NCI-H345 treated with DMSO at 0.1 percent for 48 hours (cell line): ENCODE data around the gene SMOC2.

Experiments
- DNase-seq: peaks from one replicate; lab custom pipeline; 2025; ENCODE audit not compliant: unreplicated experiment; lab: John Stamatoyannopoulos, UW

Gene SMOC2

DNA sequence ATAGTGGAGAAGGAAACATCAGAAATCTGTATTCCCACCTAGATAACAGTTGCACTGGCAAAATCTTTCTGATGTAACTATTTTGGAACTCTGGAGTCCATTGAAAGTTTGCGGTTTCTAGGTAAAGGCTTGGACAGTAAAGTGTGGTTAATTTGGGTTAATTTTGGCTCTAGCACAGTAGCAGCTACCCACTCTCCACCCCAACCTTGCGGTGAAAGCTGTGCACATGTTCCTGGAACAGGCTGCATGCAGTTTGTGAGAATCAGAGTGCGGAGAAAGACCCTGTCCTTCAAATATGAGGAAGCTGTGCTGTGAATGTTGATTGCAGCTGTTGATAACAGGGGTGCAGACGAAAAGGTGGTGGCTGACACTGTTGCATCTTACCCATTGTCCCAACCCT lies 38.4 kb downstream of the SMOC2 start:
- DNase-seq, result no peak

DNA sequence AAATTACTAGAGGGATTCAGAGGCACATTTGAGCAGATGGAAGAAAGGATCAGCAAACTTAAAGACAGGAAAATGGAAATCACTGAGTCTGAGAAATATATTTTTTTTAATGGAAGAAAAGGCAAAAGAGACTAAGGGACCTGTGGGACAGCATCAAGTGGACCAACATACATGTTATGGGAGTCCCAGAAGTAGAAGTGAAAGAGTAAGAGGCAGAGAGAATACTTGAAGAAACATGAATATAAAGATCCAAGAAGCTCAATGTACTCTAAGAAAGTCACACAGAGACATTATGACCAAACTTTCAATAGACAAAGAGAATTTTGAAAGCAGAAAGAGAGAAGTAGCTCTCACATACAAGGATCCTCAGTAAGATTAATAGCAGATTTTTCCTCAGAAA lies 39.5 kb downstream of the SMOC2 start:
- no peak for DNase-seq

DNA sequence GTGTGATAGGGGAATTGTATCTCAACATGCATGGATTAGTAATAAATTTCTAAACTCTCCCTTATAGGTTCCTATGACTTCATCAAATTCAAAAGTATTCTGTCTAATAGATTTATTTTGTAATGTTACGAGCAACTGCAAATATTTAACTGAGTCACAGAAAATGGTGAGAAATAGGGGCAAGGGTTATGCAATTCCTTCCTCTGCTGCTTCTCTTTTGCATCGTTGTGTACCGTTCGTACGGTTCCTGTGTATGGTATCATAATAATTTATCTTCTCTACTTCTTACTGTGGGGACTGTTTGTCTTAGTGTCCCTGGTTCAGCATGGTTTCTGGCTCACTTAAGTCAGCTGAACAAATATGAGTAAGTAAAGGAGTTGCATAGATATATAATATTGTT lies 44.8 kb downstream of the SMOC2 start:
- DNase-seq, result no peak

DNA sequence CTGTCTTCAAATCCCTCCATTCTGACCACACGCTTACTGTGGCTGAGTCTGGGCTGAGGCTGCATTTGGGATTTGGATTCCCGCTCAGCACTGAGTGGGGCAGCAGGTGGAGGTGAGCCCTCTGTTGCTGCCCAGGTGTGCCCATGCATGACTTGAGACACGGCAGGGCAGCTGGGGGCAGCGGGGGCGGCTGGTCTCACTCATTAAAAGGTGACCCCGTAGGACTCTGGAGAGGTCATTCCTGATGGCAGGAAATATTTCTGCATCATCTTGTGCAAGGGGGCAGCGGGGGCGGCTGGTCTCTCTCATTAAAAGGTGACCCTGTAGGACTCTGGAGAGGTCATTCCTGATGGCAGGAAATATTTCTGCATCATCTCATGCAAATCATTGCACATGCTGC lies 49.8 kb downstream of the SMOC2 start:
- DNase-seq, result no peak

DNA sequence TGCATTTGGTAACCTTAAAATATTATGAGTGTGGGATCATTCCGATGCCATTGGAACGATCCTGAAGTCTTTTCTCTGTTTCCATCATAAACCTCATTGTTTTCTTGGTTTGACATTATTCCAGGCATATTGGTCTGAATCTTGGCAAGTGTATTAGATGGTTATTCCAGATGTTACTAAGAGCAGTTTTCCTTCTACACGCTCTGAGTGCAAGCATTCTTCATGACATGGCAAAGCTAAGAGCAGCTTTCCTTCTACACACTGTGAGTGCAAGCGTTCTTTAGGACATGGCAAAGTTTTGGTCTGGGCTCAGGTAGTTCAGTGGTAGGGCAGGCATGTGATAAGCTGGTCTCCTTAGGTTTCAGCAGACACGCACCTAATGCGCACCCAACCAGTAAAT lies 53.0 kb downstream of the SMOC2 start:
- DNase-seq, result no peak

DNA sequence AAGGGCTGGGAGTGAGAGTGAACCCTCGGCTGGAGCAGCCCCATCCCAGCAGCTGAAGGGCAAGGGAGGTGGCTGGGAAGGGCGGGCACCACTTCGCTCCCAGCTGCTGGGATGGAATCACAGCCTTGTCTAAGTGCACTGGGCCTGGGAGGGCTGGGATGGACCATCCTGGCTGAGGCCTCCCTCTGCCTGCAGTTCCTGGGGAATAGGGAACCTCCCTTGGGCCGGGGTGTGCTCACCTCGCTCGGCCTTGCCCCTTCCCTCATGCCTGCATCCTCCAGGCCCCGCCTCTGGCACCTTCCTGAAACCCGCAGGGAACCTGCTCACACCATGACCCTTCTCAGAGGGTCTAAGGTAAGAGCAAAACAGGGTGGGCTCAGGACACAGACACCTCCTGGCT lies 53.7 kb downstream of the SMOC2 start:
- no peak for DNase-seq

DNA sequence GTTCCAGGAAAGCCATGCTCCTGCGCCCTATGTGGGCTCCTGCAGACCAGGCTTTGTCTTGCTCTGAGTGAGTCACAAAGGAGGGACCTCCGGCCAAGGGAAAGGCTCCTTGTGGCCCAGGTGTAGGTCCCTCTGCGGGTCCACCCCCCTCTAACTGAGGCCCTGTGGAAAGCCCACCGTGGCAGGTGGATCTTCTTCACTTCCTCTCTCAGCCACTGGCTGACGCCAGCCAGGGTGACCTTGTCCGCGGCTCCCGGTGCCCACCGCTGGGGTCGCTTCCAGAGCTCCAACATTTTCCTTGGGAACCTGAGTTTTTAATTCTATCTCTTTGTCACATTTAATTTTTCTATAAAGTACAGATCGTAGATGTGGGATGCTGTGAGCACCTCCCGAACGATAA lies 54.1 kb downstream of the SMOC2 start:
- no peak for DNase-seq

DNA sequence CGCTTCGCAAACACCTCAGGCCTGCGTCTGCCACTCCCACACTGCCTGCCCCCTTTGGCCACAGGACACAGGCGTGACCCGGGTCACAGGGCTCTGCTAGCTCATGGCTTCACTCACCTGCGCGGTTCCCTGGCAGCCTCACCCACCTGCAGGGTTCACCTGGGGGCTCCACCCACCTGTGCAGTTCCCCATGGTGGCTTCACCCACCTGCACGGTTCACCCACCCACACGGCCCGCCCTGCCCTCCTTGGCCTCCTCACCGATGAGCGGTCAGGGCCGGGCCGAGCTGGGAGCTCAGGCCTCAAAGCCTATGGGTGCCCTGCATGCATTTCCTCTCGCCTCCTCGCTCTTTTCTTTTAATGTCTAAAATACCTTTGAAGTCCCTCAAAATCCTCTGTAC lies 54.7 kb downstream of the SMOC2 start:
- DNase-seq, result no peak

DNA sequence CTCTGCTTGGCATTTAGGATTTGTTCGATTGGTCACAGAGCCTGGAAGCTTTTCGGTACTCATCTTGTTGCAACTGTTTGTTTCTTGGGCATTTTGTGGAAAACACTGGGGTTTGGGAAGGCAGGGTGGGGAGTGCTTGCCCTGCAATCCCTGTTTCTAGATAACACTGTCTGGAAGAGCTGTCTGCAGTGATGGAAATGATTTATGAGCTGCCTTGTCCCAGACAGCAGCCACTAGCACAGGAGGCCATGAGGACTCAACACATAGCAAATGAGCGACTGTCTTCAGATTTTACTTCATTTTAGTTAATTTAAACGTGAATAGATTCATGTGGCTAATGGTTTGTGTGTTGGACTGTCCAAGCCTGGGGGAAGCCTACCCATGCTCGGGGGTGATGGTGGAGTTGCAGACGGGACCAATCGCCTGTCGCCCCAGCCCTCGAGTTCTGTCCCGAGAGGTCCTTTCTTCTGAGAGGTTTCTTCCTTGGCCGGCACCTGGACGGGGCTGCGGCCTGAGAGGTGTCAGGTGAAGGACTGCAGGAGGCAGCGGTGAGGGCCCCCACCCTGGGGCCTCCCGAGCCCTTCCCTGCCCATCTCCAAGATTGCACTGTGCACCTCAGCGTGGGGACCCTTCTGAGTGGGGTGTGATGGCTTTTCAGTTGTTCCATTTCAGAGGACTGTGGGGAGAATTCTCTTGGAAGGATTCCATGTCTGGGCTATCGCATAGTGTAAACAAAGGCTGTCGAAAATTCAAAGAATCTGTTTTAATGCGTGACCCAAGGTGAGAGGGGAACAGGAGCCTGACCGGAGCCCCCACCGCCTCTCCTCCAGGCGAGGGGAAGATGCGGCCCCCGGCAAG lies 55.4 kb downstream of the SMOC2 start:
- DNase-seq, result no peak

DNA sequence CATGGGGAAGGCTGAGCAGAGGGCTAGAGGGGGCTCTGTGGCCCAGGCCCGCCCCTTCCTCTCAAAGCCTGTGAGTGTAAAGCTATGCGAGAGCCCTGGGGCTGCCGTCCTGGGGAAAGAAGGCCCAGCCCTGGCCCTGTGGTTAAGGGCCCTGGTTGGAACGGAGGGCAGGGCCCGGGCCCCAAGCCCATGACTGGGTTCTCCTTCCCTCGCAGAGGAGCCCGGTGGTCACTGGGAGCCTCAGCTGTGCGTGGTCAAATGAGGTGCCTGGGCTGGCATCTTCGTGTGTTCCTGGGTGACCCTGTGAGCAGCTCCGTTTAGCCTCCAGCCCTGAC lies 56.0 kb downstream of the SMOC2 start:
- DNase-seq, result peak; percentile 98

DNA sequence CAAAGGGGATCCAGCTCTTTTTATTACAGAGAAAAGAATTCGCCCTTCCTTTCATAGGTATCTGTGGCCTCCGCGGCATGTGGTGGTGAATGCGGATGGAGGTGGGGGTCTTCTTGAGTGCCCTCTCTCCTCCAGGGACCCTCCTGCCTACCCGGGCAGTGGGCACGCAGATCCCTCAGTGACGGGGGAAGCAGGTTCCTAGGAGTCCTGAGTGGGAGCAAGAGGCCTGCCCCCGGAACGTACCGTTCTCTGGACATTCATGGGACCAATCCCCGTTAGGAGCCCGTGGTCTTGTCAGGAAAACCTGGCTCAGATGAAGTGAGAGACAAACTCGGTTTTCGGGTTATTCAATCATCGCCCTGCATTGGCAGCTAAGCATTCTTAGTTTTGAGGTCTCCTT lies 56.4 kb downstream of the SMOC2 start:
- no peak for DNase-seq

DNA sequence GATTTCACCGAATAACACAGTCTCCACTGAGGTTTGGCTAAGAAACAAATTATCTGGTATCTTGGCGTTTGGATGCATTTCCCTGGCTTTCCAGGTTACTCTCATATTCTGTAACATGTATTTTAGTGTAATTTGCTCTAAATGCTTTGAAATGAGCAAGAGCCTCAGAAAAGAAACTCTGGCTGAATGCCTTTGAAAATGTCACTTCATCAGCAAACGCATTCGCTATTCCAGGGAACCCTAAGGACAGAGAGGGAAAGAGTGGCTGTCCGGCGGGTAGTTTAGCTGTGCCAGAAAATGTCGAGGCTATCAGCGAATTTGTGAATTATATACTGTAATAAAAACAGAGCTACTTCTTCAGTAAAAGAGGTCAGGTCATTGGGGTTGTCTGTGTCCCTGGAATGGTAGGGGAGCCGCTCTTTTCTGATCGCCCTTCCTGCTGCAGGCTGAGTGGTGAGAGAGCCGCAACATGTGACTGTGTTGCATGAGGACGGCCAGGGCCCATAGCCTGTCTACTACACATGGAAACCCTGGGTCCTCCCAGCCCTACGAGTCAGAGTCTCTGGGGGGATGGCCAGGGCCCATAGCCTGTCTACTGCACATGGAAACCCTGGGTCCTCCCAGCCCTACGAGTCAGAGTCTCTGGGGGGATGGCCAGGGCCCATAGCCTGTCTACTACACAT lies 57.3 kb downstream of the SMOC2 start:
- DNase-seq, result no peak

DNA sequence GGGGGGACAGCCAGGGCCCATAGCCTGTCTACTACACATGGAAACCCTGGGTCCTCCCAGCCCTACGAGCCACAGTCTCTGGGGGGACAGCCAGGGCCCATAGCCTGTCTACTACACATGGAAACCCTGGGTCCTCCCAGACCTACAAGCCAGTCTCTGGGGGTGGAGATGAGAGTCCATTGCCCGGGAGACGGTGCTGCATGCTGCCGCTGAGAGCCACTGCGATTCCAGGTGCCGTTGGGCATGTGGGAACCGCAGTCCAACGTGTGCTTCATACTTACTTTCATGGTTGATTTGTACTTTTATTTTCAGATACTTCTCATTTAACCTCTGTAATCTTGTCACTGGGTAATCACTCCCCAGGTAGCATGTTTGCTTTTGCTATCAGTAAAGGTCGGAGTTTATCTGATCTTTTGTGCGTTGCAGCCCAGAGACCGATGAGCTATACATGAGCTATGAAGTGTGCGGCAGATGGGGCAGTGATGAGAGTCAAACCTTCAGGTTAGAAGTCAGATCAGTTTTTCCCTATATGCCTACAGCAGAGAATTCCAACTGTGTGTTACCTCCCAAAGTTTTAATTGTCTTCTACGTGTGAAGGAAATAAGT lies 58.2 kb downstream of the SMOC2 start:
- peak; percentile 83 for DNase-seq

DNA sequence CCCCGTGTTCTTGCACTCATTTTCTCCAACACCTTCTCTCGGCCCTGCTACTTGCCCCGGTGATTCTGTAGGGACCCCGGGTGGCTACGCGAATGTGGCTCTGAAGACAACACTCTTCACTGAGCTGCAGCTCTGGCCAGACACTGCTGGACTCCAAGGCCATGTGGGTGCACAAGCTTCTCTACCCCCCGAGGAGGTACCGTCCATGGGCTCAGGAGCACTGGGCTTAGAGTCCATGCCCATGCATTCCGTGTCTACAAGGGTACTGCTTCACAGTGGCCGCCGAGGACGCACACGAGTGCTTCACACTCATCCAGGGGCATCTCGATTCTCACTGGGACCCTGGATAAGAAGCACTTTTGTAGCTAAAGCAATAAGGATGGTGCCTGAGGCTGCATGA lies 59.5 kb downstream of the SMOC2 start:
- DNase-seq, result no peak

DNA sequence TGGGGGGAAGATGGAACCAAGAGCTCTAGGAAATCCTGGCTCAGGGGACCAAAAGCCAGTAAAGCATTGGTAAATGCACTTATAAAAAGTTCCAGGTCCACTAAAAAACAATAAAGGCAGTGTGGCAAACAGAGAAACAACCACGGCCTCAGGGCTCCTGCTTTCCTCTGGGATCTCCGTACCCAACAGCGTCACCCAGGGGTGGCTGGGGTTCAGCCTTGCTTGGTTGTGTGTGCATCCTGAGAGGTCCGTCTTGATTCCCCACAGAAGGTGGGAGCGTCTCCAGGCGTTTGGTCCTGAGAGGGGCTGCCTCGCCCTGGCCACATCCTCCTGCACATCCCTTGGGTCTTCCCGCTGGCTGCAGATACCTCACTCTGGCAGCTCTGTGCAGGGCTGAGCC lies 60.6 kb downstream of the SMOC2 start:
- no peak for DNase-seq

DNA sequence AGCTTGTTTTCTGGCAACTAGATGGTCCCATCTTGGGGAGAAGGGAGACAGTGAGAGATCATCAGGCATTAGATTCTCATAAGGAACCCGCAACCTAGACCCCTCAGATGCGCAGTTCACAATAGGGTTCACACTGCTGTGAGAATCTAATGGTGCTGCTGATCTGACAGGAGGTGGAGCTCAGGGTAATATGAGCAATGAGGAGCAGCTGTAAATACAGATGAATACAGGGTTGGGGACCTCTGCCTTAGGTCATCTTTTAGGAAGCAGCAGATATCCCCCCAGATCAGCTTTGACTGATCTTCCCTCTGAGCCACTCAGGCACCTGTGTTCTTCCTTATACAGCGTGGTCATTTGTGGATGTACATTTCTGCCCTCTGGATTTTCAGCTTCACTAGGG lies 63.4 kb downstream of the SMOC2 start:
- DNase-seq, result no peak

DNA sequence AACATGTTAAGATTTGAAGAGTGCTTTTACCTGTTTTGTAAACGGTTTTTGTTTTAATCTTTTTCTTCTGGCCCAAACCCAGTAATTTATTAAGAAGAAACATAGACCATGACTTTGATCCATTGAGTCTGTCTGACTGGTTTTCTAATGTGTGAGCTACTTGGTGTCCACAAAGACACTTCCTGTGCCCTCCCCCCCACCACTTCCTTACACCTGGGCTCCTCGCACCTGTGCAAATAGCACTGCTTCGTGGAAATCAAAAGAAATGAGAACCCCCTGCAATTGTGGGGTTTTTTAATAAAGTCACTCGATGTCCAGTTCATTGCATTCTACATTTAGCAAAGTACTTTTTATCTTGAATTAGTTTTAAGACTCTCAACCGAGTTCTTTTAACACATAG lies 65.5 kb downstream of the SMOC2 start:
- DNase-seq, result peak; percentile 39

DNA sequence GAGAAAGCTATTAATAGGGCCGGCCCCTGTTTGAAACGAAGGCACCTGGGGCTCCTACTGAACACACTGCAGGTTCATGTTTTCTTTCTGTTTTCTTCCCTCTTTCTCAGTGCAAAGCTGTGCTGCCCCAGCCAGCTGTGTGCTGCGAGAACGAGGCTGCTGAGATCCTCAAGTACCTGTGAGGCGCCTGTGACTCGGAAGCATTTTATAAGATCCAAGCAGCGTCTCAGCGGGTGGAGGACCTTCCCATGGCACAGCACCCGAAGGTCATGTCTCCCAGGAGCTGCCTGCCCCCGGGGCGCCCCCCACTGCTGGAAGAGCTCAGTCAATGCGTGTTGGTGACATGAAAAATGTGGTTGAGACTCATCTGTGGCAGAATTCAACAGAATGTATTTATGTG lies 66.3 kb downstream of the SMOC2 start:
- peak; percentile 50 for DNase-seq

DNA sequence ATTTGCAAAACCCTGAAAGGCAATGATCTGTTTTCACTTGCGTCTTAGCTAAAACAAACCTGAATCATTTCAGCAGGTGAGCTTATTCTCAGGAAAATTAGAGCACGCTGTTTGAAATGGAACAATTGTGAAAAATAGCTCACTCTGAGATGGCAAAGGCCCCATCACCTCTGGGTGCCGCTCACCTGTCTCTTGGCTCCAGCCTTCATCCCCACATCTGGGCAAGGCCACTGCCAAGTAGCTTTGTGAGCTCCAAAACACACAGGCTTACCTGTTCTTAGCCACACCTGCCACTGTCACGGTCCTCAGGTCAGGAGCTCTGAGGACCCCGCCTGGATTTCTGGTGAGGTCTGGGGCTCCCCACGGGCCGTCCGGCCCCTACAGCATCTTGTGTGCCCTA lies 66.7 kb downstream of the SMOC2 start:
- no peak for DNase-seq

DNA sequence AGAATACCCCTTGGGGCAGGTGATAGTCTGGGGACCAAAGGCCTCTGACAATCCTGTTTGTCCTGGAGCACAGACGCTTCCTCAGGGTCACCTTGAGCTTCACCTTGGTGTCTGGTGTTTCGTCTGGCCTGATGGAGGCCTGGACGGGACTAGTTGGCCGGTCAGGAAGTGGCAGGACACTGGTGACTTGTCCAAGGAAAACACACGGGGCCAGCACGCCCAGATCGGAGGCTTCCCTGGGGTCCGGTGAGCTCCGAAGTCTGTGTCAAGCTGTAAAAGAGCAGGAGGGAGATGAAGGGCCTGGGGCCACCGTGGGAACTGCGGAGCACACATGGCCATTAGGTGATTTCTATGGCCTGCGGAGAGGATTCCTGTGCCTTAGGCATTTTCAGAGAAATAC lies 67.9 kb downstream of the SMOC2 start:
- DNase-seq, result no peak

DNA sequence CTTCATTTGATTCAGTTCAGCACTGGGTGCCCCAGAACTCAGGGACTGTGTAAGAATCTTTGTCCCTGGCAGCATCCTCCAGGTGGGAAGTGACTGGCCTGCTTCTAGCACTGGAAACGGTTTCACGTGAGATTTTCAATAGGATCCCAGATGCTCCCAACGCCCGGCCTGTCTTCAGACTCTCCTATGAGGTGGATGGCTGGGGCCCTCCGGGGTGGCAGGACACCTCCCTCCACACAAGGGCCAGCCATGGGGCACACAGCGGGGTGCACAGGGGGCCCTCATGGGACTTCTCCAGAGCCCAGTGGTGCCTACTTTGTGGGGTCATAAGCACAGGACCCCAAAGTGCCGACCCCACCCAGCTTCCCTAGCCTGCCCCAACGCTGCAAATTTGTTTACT lies 72.8 kb downstream of the SMOC2 start:
- no peak for DNase-seq

DNA sequence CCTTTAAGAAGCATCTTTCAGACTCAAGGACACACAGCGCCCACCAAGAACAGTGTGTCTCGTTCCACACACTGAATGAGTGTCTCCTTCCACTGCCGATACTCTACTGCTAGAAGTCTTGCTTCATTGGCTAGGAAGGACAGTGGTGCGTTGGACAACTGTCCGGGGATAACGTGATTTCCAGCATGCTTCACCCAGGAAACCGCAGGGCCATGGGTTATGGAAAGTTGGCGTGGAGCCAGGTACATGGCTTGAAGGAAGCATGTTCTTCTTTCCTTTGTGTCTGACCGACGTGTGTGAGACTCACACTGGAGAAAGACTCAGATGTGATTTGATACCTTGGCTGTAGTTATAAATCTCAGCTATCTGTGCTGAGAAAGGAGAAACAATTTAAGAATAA lies 73.2 kb downstream of the SMOC2 start:
- no peak for DNase-seq
